ENCODE results near the gene HMGCS2. TPM values are rescaled to one million over a fixed set of nuclear protein-coding genes. Genes with fewer than 3 reads are reported as not detected.

HMGCS2 gene
- total RNA-seq, 1 experiment from 2014 or later, result not detected

DNA sequence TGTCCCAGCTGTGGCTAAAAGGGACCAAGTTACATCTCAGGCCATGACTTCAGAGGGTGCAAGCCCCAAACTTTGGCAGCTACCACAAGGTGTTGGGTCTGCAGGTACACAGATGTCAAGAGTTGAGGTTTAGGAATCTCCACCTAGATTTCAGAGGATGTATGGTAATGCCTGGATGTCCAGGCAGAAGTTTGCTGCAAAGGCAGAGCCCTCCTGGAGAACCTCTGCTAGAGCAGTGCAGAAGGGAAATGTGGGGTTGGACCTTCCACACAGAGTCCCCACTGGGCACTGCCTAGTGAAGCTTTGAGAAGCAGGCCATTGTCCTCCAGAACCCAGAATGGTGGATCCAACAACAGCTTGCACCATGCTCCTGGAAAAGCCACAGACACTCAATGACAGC lies 67.0 kb downstream of the HMGCS2 start:
- no peak for DNase-seq (ENCODE audit: low spot score)

DNA sequence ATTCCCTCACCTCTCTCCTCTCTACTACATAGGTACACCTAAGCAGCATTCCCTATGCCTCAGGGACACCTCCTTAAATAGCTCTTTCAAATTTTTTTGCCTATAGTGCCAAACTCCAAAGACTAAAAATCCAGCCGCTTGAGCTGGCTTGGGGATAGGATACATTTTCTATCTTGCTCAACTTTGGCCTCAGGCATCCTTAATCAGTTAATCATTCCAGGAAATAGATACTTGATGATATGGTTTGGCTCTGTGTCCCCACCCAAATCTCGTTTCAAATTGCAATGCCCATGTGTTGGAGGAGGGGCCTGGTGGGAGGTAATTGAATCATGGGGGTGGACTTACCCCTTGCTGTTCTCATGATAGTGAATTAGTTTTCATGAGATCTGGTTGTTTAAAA lies 68.4 kb downstream of the HMGCS2 start:
- no peak for DNase-seq (ENCODE audit: low spot score)

Other genes starting within 250 kb of the HMGCS2 start
- 2.9 and 3.7 TPM in 2 replicates for gene ZNF697, start 120.6 kb downstream of the HMGCS2 start, total RNA-seq (2014; rRNA removed; shearing (Covaris generic))
- 96.8 and 97.2 TPM in 2 replicates for gene PHGDH, start 57.0 kb downstream of the HMGCS2 start, total RNA-seq (2014; rRNA removed; shearing (Covaris generic))
- gene REG4, start 42.6 kb upstream of the HMGCS2 start, total RNA-seq (2014; rRNA removed; shearing (Covaris generic)), result not detected in 2 replicates
- gene ADAM30, start 127.6 kb upstream of the HMGCS2 start, total RNA-seq (2014; rRNA removed; shearing (Covaris generic)), result not detected in 2 replicates

Data from A172 (cell line).